OCI-LY1 (cell line): ENCODE measurements around the gene GNB1L.
A peak's percentile ranks its signal among the peaks of the same experiment; 100 is the strongest.

Source experiments
- H2AFZ ChIP-seq: fragments of 200-600 bp; sonication (generic), shearing (Covaris generic); 2 replicates; pipeline ENCODE4 v1.6.0; 2014; ENCODE audit warnings: antibody characterized with exemption, mild to moderate bottlenecking, low read length
- H3F3A ChIP-seq: fragments of 200-600 bp; sonication (generic), shearing (Covaris generic); 2 replicates; pipeline ENCODE4 v1.6.0; 2014; ENCODE audit warnings: mild to moderate bottlenecking, antibody characterized with exemption, low read length, moderate library complexity; ENCODE audit not compliant: insufficient read depth
- H3K27ac ChIP-seq: fragments of 200-600 bp; sonication (generic); 2 replicates; pipeline ENCODE4 v1.5.1; 2014; ENCODE audit warnings: low read length, mixed run types, mild to moderate bottlenecking, low read depth; ENCODE audit not compliant: poor library complexity, severe bottlenecking
- H3K27me3 ChIP-seq: fragments of 200-600 bp; sonication (generic); 2 replicates; pipeline ENCODE4 v1.6.0; 2014; ENCODE audit warnings: antibody characterized with exemption, mild to moderate bottlenecking, low read length, moderate library complexity; ENCODE audit not compliant: insufficient read depth
- H3K36me3 ChIP-seq: fragments of 200-600 bp; sonication (generic); 2 replicates; pipeline ENCODE4 v1.6.1; 2014; ENCODE audit warnings: mild to moderate bottlenecking, antibody characterized with exemption, low read length, moderate library complexity, mixed read lengths; ENCODE audit not compliant: insufficient read depth
- H3K4me1 ChIP-seq: fragments of 200-600 bp; sonication (generic); 2 replicates; pipeline ENCODE4 v1.5.1; 2014; ENCODE audit warnings: mild to moderate bottlenecking, low read length, moderate library complexity; ENCODE audit not compliant: insufficient read depth, severe bottlenecking
- H3K4me2 ChIP-seq: fragments of 200-600 bp; sonication (generic), shearing (Covaris generic); 2 replicates; pipeline ENCODE4 v1.6.1; 2014; ENCODE audit warnings: low read length
- H3K4me3 ChIP-seq: fragments of 200-600 bp; sonication (generic); 2 replicates; pipeline ENCODE4 v1.5.1; 2014; ENCODE audit warnings: low read length, low read depth, mild to moderate bottlenecking, mixed read lengths; ENCODE audit not compliant: poor library complexity, severe bottlenecking
- H3K79me2 ChIP-seq: fragments of 200-600 bp; shearing (Covaris generic); 2 replicates; pipeline ENCODE4 v1.6.1; 2016; ENCODE audit warnings: mixed run types, low read length, mixed read lengths; ENCODE audit not compliant: insufficient read depth
- H3K9ac ChIP-seq: fragments of 200-600 bp; sonication (generic), shearing (Covaris generic); 2 replicates; pipeline ENCODE4 v1.6.1; 2014; ENCODE audit warnings: mild to moderate bottlenecking, low read length, mixed read lengths
- H3K9me2 ChIP-seq: fragments of 200-600 bp; sonication (generic), shearing (Covaris generic); 2 replicates; pipeline ENCODE4 v1.6.1; 2014; ENCODE audit warnings: low read depth, mild to moderate bottlenecking, low read length, mixed read lengths
- H3K9me3 ChIP-seq: fragments of 200-600 bp; shearing (Covaris generic); 2 replicates; pipeline ENCODE4 v1.6.1; 2014; ENCODE audit warnings: low read length, mixed read lengths
- H4K20me1 ChIP-seq: fragments of 200-600 bp; sonication (generic), shearing (Covaris generic); 2 replicates; pipeline ENCODE4 v1.6.0; 2016; ENCODE audit warnings: mild to moderate bottlenecking, low read length; ENCODE audit not compliant: insufficient read depth
- EZH2 ChIP-seq: fragments of 200-600 bp; sonication (generic), shearing (Covaris generic); IDR thresholded peaks from 2 replicates; pipeline ENCODE4 v1.8.0; 2017; ENCODE audit warnings: borderline replicate concordance, mixed run types, mild to moderate bottlenecking, antibody characterized with exemption, low read length, moderate library complexity, mixed read lengths
- TF ChIP-seq, protein P1 (sequence below): fragments of 200-600 bp; sonication (generic), shearing (Covaris generic); IDR thresholded peaks from 2 replicates; pipeline ENCODE4 v1.5.1; 2017; ENCODE audit warnings: mild to moderate bottlenecking, antibody characterized with exemption, low read length, moderate library complexity, mixed read lengths

GNB1L gene

GRCh38 chr22:19897726-19898125 is 43.1 kb upstream of the GNB1L start:
- no peak overlapping the region for H3K27ac ChIP-seq
- H3K4me1 ChIP-seq = peaks cover 38% of the 10 kb centered on the region
- no peaks in the 10 kb centered on the region for H3F3A ChIP-seq
- H2AFZ ChIP-seq = no peak overlapping the region
- H3K27me3 ChIP-seq = no peaks in the 10 kb centered on the region
- no peak for TF ChIP-seq EZH2
- TF ChIP-seq, protein P1, sequence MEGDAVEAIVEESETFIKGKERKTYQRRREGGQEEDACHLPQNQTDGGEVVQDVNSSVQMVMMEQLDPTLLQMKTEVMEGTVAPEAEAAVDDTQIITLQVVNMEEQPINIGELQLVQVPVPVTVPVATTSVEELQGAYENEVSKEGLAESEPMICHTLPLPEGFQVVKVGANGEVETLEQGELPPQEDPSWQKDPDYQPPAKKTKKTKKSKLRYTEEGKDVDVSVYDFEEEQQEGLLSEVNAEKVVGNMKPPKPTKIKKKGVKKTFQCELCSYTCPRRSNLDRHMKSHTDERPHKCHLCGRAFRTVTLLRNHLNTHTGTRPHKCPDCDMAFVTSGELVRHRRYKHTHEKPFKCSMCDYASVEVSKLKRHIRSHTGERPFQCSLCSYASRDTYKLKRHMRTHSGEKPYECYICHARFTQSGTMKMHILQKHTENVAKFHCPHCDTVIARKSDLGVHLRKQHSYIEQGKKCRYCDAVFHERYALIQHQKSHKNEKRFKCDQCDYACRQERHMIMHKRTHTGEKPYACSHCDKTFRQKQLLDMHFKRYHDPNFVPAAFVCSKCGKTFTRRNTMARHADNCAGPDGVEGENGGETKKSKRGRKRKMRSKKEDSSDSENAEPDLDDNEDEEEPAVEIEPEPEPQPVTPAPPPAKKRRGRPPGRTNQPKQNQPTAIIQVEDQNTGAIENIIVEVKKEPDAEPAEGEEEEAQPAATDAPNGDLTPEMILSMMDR = no peak
- H3K36me3 ChIP-seq = no peaks in the 10 kb centered on the region
- no peaks in the 10 kb centered on the region for H3K79me2 ChIP-seq
- no peaks in the 10 kb centered on the region for H4K20me1 ChIP-seq
- no peak overlapping the region for H3K4me2 ChIP-seq
- no peaks in the 10 kb centered on the region for H3K9me3 ChIP-seq
- H3K9ac ChIP-seq = no peak overlapping the region
- H3K4me3 ChIP-seq = no peak overlapping the region
- no peaks in the 10 kb centered on the region for H3K9me2 ChIP-seq

DNA sequence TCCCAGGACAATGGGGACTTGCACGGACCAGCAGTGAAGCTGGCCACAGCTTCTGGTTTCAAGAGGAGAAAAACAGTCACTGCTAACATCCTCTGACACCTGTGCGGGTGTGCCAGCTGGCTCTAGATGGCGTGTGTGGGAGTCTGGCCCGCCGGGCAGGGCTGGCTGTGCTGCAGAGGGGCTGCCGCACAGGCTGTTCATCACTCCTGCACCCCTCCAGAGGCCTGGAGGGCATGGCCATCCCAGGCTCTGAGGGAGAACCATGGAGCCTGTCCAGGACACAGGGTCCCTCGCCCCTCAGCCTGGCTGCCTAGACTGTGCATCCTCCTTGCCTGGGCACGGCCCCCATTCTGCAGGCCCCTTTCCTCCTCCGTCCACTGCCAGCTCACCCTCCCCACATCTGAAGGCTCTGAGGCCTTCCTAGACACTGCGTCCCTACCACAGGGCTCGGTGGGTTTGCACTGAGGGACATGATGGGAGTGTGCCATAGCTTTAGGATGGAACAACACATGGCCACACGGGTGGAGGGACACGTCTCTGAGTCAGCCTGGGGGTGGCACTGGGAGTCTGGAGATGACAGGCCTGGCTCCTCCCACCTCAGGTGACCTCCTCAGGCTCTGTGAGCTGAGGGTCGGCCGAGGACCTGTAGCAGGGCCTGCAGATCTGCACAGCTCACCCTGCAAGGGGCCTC is 42.1 kb upstream of the GNB1L start:
- Histone ChIP-seq H2AFZ (no peak overlapping the region), H3K9me3 (no peaks in the 10 kb centered on the region), H3K36me3 (no peaks in the 10 kb centered on the region), H4K20me1 (no peaks in the 10 kb centered on the region), H3K79me2 (no peaks in the 10 kb centered on the region), H3K4me2 (peak overlapping the region; percentile 47; the same call in 1 of the 2 replicates), H3F3A (no peaks in the 10 kb centered on the region), H3K9ac (peak overlapping the region; percentile 54; the same call in 1 of the 2 replicates), H3K4me1 (peaks cover 47% of the 10 kb centered on the region), H3K27ac (peak overlapping the region; percentile 92), H3K27me3 (no peaks in the 10 kb centered on the region), H3K9me2 (no peaks in the 10 kb centered on the region), H3K4me3 (no peak overlapping the region)
- TF ChIP-seq EZH2 = no peak
- TF ChIP-seq, protein P1 = peak; percentile 45; the same call in 1 of the 2 replicates

GRCh38 chr22:19895160-19895849 is 40.6 kb upstream of the GNB1L start:
- Histone ChIP-seq H2AFZ (no peak overlapping the region), H4K20me1 (no peaks in the 10 kb centered on the region), H3K27ac (peak overlapping the region; percentile 92), H3K27me3 (no peaks in the 10 kb centered on the region), H3K79me2 (no peaks in the 10 kb centered on the region), H3K9me2 (no peaks in the 10 kb centered on the region), H3K4me2 (no peak overlapping the region), H3K4me1 (peaks cover 62% of the 10 kb centered on the region), H3K9ac (no peak overlapping the region), H3K9me3 (no peaks in the 10 kb centered on the region), H3F3A (no peaks in the 10 kb centered on the region), H3K36me3 (no peaks in the 10 kb centered on the region), H3K4me3 (no peak overlapping the region)
- no peak for TF ChIP-seq EZH2
